Small intestine (tissue), 7 donors: ENCODE results near the gene SPP1. TPM values are rescaled to one million over a fixed set of nuclear protein-coding genes. Genes with fewer than 3 reads are reported as not detected.

ENCODE experiments used
- DNase-seq, 2 donors: peaks; one replicate each; pipeline versions ENCODE4 v3.0.0 to v3.0.0-alpha.2; 2013
- FAIRE-seq: peaks from 2 replicates; lab custom pipeline; 2012; peaks lifted over from hg19 to GRCh38; lab: Jason Lieb, UNC
- H3K27ac ChIP-seq, 3 donors: one replicate each; pipeline ENCODE4 v1.5.1; 2013; ENCODE audit warnings: low read length in 2 of 3, mild to moderate bottlenecking in 2 of 3, control low read depth in 1 of 3, inconsistent platforms in 1 of 3, low read depth in 1 of 3, moderate library complexity in 1 of 3
- H3K27me3 ChIP-seq, 3 donors: one replicate each; pipeline ENCODE4 v1.6.1; 2013; ENCODE audit warnings: low read length in 3 of 3, inconsistent platforms in 1 of 3; ENCODE audit not compliant: control insufficient read depth in 3 of 3, insufficient read depth in 3 of 3
- H3K36me3 ChIP-seq, 3 donors: one replicate each; pipeline ENCODE4 v1.6.1; 2013; ENCODE audit warnings: low read length in 3 of 3, inconsistent platforms in 1 of 3, low read depth in 1 of 3, mild to moderate bottlenecking in 1 of 3, moderate library complexity in 1 of 3; ENCODE audit not compliant: control insufficient read depth in 3 of 3, insufficient read depth in 2 of 3
- H3K4me1 ChIP-seq, 3 donors: one replicate each; pipeline ENCODE4 v1.6.1; 2013; ENCODE audit warnings: low read length in 2 of 3, inconsistent platforms in 1 of 3, low read depth in 1 of 3, mild to moderate bottlenecking in 1 of 3, moderate library complexity in 1 of 3; ENCODE audit not compliant: control insufficient read depth in 3 of 3, insufficient read depth in 2 of 3
- H3K4me3 ChIP-seq, 3 donors: one replicate each; pipeline ENCODE4 v1.5.1; 2013; ENCODE audit warnings: low read length in 3 of 3, control low read depth in 1 of 3, inconsistent platforms in 1 of 3, low read depth in 1 of 3, mild to moderate bottlenecking in 1 of 3, moderate library complexity in 1 of 3
- H3K9me3 ChIP-seq, 2 donors: one replicate each; pipeline ENCODE4 v1.6.1; 2013; ENCODE audit warnings: low read depth in 1 of 2, low read length in 1 of 2; ENCODE audit not compliant: control insufficient read depth in 2 of 2, insufficient read depth in 1 of 2
- WGBS, 3 donors: extraction: QIAGEN DNeasy Blood & Tissue Kit; methylation state at CpG; one replicate each; pipeline ENCODE4 v1.1.7; 2013; 5-methylcytosine and 5-hydroxymethylcytosine counted together
- polyA plus RNA-seq, 4 donors: library from polyadenylated mRNA; stranded (reverse) in 3 of 4; unstranded in 1 of 4; fragments of 200-250 nt in 3 of 4; fragments of 120-200 nt in 1 of 4; gene quantifications; one replicate each; pipeline versions ENCODE4 v1.2.1 to v1.2.3, GENCODE V29; 2013
- donor health status: healthy with polysubstance abuse.
- donor health status: control.
- donor health status: control.
- donor health status: Bipolar disorder and iron deficiency.
- donor health status: healthy.

SPP1 gene
- polyA plus RNA-seq, 4 donors: 2.2 to 12.8 (median 3.5) TPM

DNA sequence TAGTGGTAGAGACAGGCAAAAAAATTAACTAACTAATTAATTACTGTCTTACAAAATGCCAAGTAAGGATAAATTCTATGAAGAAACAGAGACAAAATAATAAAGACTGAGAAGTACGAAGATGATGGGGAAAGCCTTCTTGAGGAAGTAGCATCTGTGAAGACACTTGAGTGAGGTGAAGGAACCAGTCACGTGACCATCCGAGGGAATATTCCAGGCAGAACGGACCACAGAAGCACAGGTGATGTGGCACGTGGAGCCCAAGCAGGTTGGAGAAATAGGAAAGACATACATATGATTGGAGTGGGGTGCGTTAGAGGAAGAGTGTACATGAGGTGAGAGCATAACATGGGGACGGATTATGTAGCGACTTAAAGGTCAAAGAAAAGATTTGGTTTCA is 30.5 kb upstream of the SPP1 start:
- 87 to 91% (median 91%) methylated on average over 8 of the region's 8 CpGs for WGBS, 3 donors
- Histone ChIP-seq H3K27ac (no peak overlapping the region), H3K4me1 (no peaks in the 10 kb centered on the region), H3K4me3 (no peak overlapping the region), H3K9me3 (no peaks in the 10 kb centered on the region), H3K27me3 (peaks cover 0 to 3% (median 0%) of the 10 kb centered on the region in 3 donors), H3K36me3 (no peaks in the 10 kb centered on the region)
- FAIRE-seq: no peak
- DNase-seq: no peak

DNA sequence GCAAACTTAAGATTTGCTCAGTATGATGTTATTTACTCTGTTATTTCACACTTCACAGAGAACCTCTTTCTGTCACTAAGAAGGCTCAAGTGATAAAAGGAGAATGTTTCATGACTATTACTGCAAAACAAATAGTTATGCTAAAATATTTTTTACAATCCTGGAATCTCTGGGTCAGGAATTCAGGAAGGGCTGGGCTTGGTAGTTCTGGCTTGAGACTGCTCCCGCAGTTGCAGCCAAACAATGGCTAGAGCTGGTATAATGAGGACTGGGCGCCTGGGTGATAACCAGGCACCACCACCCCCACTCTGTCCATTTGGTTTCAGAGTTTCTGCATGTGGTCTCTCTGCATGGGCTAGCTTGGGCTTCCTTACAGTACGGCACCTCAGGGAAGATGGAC is 28.7 kb upstream of the SPP1 start:
- Histone ChIP-seq H3K9me3 (no peaks in the 10 kb centered on the region), H3K4me1 (no peaks in the 10 kb centered on the region), H3K4me3 (no peak overlapping the region), H3K27me3 (peaks cover 0 to 3% (median 0%) of the 10 kb centered on the region in 3 donors), H3K27ac (no peak overlapping the region), H3K36me3 (no peaks in the 10 kb centered on the region)
- 88 to 91% (median 90%) methylated on average over 3 of the region's 3 CpGs for whole genome bisulfite sequencing, 3 donors
- FAIRE-seq: no peak
- DNase-seq: no peak

DNA sequence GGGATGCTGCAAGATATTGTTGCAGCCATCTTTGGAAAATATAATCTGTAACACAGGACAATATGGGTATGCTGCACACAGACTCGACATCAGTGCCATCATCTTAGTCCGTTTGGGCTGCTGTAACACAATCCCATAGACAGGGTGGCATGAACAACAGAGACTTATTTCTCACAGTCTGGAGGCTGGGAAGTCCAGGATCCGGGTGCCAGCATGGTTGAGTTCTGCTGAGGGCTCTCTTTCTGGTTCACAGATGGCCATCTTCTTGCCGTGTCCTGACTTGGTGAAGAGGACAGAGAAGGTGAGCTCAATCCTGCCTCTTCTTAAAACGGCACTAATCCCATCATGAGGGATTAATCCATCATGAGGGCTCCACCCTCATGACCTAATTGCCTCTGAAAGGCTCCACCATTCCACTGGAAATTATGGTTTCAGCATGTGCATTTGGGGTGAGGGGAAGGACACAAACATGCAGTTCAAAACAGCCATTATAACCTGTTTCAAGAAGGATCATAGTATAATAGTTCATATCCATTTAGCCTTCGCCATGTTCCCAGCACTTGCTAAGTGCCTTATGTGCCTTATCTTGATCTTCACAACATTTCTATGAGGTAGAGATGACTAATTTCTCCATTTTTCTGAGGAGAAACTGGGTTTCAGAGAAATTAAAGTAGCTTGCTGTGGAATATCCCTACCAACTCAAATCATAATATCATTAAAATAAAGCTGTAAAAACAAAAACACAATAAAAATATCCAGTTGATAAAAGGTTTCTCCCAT is 27.9 kb upstream of the SPP1 start:
- H3K27ac ChIP-seq: no peak overlapping the region
- no peak for FAIRE-seq
- H3K4me3 ChIP-seq: no peak overlapping the region
- 71 to 82% (median 77%) methylated on average over 6 of the region's 6 CpGs for WGBS, 3 donors
- no peaks in the 10 kb centered on the region for H3K36me3 ChIP-seq
- H3K27me3 ChIP-seq: no peaks in the 10 kb centered on the region
- H3K4me1 ChIP-seq: no peaks in the 10 kb centered on the region
- no peaks in the 10 kb centered on the region for H3K9me3 ChIP-seq
- no peak for DNase-seq

DNA sequence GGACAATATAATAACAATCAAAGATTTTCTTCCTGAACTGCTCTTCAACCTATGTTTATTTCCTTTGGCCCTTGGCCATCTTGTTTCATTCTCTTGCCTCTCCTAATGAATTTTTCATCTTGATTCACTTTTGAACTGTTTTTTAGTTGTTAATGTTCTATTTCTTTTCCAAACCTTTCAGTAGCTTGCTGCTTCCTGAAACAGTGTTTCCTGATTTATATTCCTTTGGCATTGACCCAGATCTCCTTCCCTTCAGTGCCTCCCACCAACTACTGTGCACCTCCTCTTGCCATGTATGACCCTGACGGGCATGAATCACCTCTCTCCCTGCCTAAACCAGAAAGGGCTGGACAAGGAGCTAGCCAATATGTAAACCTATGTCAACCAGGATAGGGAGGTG is 25.6 kb upstream of the SPP1 start:
- Histone ChIP-seq H3K27ac (no peak overlapping the region), H3K9me3 (no peaks in the 10 kb centered on the region), H3K4me3 (no peak overlapping the region), H3K27me3 (no peaks in the 10 kb centered on the region), H3K36me3 (no peaks in the 10 kb centered on the region), H3K4me1 (no peaks in the 10 kb centered on the region)
- DNase-seq (no peak), FAIRE-seq (no peak)
- 17 to 38% (median 28%) methylated on average over 1 of the region's 1 CpG for WGBS, 3 donors

DNA sequence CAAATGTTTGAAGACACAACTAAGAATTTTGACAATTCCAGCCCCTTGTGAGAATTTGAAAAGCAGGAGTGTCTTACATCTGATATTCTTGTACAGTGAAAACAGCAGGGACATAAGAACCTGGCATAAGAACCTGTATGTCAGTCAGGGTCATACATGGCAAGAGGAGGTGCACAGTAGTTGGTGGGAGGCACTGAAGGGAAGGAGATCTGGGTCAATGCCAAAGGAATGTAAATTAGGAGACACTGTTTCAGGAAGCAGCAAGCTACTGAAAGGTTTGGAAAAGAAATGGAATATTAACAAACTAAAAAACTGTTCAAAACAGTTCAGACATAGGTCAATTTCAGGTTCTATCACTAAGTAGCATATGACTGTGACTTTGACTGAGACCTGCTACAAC is 25.0 kb upstream of the SPP1 start:
- Histone ChIP-seq H3K9me3 (no peaks in the 10 kb centered on the region), H3K27me3 (no peaks in the 10 kb centered on the region), H3K27ac (no peak overlapping the region), H3K36me3 (no peaks in the 10 kb centered on the region), H3K4me1 (no peaks in the 10 kb centered on the region), H3K4me3 (no peak overlapping the region)
- FAIRE-seq (no peak), DNase-seq (no peak)

DNA sequence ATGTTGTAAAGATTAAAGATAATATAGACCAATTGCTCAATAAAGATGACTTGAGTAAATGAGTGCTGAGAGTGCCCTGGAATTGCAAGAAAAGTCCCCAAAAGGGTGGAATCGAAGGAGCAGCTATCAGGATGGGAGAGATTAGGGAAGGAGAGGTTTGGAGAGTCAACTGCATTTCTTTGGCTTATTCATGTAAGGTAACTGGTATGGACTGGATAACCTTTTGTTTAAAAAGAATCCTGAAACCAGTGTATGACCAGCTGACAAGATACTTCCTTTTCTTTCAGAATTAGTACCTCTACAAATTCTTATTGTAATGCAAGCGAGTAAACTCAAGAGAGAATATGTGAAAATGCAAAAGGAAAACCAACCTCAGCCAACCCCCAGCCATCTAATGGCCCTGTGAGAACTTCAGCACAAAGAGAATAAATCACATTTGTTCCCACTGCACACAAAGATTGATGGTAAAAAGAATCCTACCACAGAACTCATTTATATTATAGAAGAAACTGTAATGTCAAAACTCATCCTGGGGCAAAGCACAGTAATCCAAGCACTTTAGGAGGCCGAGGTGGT is 24.5 kb upstream of the SPP1 start:
- H3K36me3 ChIP-seq: no peaks in the 10 kb centered on the region
- WGBS, 3 donors: 67 to 73% (median 70%) methylated on average over 3 of the region's 3 CpGs
- H3K4me3 ChIP-seq: no peak overlapping the region
- no peaks in the 10 kb centered on the region for H3K4me1 ChIP-seq
- H3K27ac ChIP-seq: no peak overlapping the region
- DNase-seq: no peak
- FAIRE-seq: no peak
- H3K9me3 ChIP-seq: no peaks in the 10 kb centered on the region
- no peaks in the 10 kb centered on the region for H3K27me3 ChIP-seq

DNA sequence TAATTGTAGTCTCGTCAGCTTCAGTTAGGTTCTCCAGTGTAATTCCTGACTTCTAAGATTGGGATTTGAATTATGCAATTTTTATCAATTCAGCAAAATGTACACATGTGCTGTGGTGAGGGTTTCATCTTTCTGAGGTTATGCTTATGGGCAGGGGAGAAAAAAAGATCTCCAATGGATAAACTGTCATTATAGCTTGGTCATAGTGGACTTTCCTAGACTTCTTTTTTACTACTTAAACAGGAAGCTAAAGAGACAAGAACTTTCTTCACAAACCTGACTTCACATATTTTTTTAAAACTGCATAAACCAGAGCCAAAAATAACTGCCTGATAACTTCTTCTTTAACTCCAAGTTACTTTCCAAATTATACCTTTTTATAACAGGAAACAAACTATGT is 21.7 kb upstream of the SPP1 start:
- Histone ChIP-seq H3K27ac (no peak overlapping the region), H3K36me3 (no peaks in the 10 kb centered on the region), H3K4me1 (no peaks in the 10 kb centered on the region), H3K9me3 (no peaks in the 10 kb centered on the region), H3K27me3 (no peaks in the 10 kb centered on the region), H3K4me3 (no peak overlapping the region)
- FAIRE-seq (no peak), DNase-seq (no peak)
- WGBS, 3 donors: 77 to 93% (median 90%) methylated on average over 1 of the region's 1 CpG

DNA sequence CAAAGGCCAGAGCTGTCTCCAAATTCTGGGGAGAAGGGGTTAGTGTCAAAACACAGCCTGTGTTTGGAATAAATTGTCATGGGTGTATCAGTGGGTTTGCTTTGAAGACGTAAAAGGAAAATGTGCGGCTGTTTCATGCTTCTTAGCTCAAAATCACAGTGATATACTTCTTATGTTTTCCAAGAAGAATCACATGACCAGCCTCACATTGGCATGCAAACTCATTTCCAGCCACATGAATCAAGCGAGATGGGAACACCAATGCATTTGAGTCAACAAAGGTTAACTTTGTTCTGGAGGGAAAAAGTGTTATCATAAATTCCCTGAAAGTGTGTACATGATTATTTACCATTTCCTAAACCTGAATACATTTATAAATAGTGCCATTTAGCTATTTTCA is 19.0 kb upstream of the SPP1 start:
- DNase-seq (no peak), FAIRE-seq (no peak)
- Histone ChIP-seq H3K4me3 (no peak overlapping the region), H3K27me3 (no peaks in the 10 kb centered on the region), H3K9me3 (no peaks in the 10 kb centered on the region), H3K4me1 (no peaks in the 10 kb centered on the region), H3K36me3 (no peaks in the 10 kb centered on the region), H3K27ac (no peak overlapping the region)
- WGBS, 3 donors: 75 to 88% (median 75%) methylated on average over 3 of the region's 3 CpGs
